ENCODE data around the gene GINS3. TPM values are rescaled to one million over a fixed set of nuclear protein-coding genes. Genes with fewer than 3 reads are reported as not detected.
"Not testable (repeated sequence)": the region's sequence is repeated elsewhere in the genome, so short reads cannot be mapped to it uniquely, and the experiment has no call there.

Gene GINS3
- total RNA-seq, 2 donors from 2014 or later: 5.8 to 7.1 TPM

GRCh38 chr16:58411736-58412614, 19.7 kb downstream of the GINS3 start:
- Histone ChIP-seq H3K4me3 (no peak overlapping the region), H3K9me3 (no peaks in the 10 kb centered on the region), H3K36me3 (no peaks in the 10 kb centered on the region), H3K4me1 (peaks cover 0 to 28% of the 10 kb centered on the region in 2 donors), H3K27ac (peak overlapping the region; percentile 84 to 94), H3K27me3 (no peaks in the 10 kb centered on the region)
- no peak for DNase-seq (ENCODE audit: low spot score)
- no peak for TF ChIP-seq CTCF (IDR thresholded peaks at IDR 0.05)

GRCh38 chr16:58412615-58412970, 20.3 kb downstream of the GINS3 start:
- H3K36me3 ChIP-seq; H3K27me3 ChIP-seq; H3K9me3 ChIP-seq; H3K4me3 ChIP-seq; DNase-seq (ENCODE audit: low spot score): not testable (repeated sequence)
- H3K4me1 ChIP-seq: peaks cover 0 to 28% of the 10 kb centered on the region in 2 donors
- H3K27ac ChIP-seq: peak overlapping the region; percentile 84 to 94

- no peak for DNase-seq (ENCODE audit: low spot score)
- Histone ChIP-seq H3K36me3 (no peaks in the 10 kb centered on the region), H3K9me3 (no peaks in the 10 kb centered on the region), H3K4me1 (peaks cover 0 to 34% of the 10 kb centered on the region in 2 donors), H3K27me3 (no peaks in the 10 kb centered on the region), H3K27ac (peak overlapping the region; percentile 84 to 94), H3K4me3 (no peak overlapping the region)
- TF ChIP-seq CTCF (IDR thresholded peaks at IDR 0.05): no peak
Observed at GRCh38 chr16:58413359-58413758, 21.1 kb downstream of the GINS3 start.

GRCh38 chr16:58415003-58415402, 22.7 kb downstream of the GINS3 start:
- Histone ChIP-seq H3K36me3 (no peaks in the 10 kb centered on the region), H3K9me3 (no peaks in the 10 kb centered on the region), H3K27ac (peak overlapping the region; percentile 84 to 94), H3K27me3 (no peaks in the 10 kb centered on the region), H3K4me3 (no peak overlapping the region), H3K4me1 (peaks cover 0 to 24% of the 10 kb centered on the region in 2 donors)
- no peak for TF ChIP-seq CTCF (IDR thresholded peaks at IDR 0.05)
- DNase-seq (ENCODE audit: low spot score): no peak

GRCh38 chr16:58415961-58416360, 23.7 kb downstream of the GINS3 start:
- DNase-seq (ENCODE audit: low spot score); H3K27me3 ChIP-seq; H3K36me3 ChIP-seq; H3K9me3 ChIP-seq; H3K4me3 ChIP-seq: not testable (repeated sequence)
- H3K4me1 ChIP-seq: peaks cover 0 to 24% of the 10 kb centered on the region in 2 donors
- peak overlapping the region; percentile 84 to 94 for H3K27ac ChIP-seq

- Histone ChIP-seq H3K27ac (peak overlapping the region; percentile 84 to 94), H3K9me3 (no peaks in the 10 kb centered on the region), H3K27me3 (no peaks in the 10 kb centered on the region), H3K36me3 (no peaks in the 10 kb centered on the region), H3K4me1 (peaks cover 0 to 29% of the 10 kb centered on the region in 2 donors), H3K4me3 (no peak overlapping the region)
- no peak for DNase-seq (ENCODE audit: low spot score)
- TF ChIP-seq CTCF (IDR thresholded peaks at IDR 0.05): no peak
Observed at GRCh38 chr16:58417035-58417434, 24.8 kb downstream of the GINS3 start.

GRCh38 chr16:58417600-58417999, 25.3 kb downstream of the GINS3 start:
- no peak overlapping the region for H3K4me3 ChIP-seq
- H3K27ac ChIP-seq: peak overlapping the region; percentile 84 to 94
- no peaks in the 10 kb centered on the region for H3K36me3 ChIP-seq
- no peak for DNase-seq (ENCODE audit: low spot score)
- no peaks in the 10 kb centered on the region for H3K9me3 ChIP-seq
- H3K4me1 ChIP-seq: peaks cover 0 to 29% of the 10 kb centered on the region in 2 donors
- H3K27me3 ChIP-seq: no peaks in the 10 kb centered on the region
- TF ChIP-seq CTCF (IDR thresholded peaks at IDR 0.05): no peak

All from right atrium auricular region (tissue), 2 donors.